Parathyroid adenoma (tissue), 2 donors: Measurements from ENCODE around the gene ZIC2.

ENCODE experiments used
- H2AFZ ChIP-seq: fragments of 300-600 bp; sonication (generic); one replicate; pipeline ENCODE4 v1.7.0; 2017; ENCODE audit warnings: antibody characterized with exemption, mild to moderate bottlenecking
- H3K27ac ChIP-seq: fragments of 300-600 bp; sonication (generic); one replicate; pipeline ENCODE4 v1.7.0; 2017
- H3K27me3 ChIP-seq: fragments of 300-600 bp; sonication (generic); one replicate; pipeline ENCODE4 v1.7.0; 2017; ENCODE audit warnings: low read length; ENCODE audit not compliant: control insufficient read depth, insufficient read depth
- H3K36me3 ChIP-seq: fragments of 300-600 bp; sonication (generic); one replicate; pipeline ENCODE4 v1.7.0; 2017; ENCODE audit warnings: low read length; ENCODE audit not compliant: control insufficient read depth, insufficient read depth
- H3K4me1 ChIP-seq: fragments of 300-600 bp; sonication (generic); one replicate; pipeline ENCODE4 v1.7.0; 2017; ENCODE audit warnings: control low read depth
- H3K4me2 ChIP-seq: fragments of 300-600 bp; sonication (generic); one replicate; pipeline ENCODE4 v1.7.0; 2017; ENCODE audit warnings: low read length
- H3K4me3 ChIP-seq: fragments of 300-600 bp; sonication (generic); one replicate; pipeline ENCODE4 v1.7.0; 2017; ENCODE audit warnings: low read depth, low read length
- H3K79me2 ChIP-seq: fragments of 300-600 bp; sonication (generic); one replicate; pipeline ENCODE4 v1.7.0; 2017; ENCODE audit warnings: control low read depth
- H3K9ac ChIP-seq: fragments of 300-600 bp; sonication (generic); one replicate; pipeline ENCODE4 v1.7.0; 2017; ENCODE audit warnings: mild to moderate bottlenecking
- H3K9me3 ChIP-seq: fragments of 300-600 bp; sonication (generic); one replicate; pipeline ENCODE4 v1.7.0; 2017; ENCODE audit warnings: low read length; ENCODE audit not compliant: control insufficient read depth
- CTCF ChIP-seq: fragments of 300-600 bp; sonication (generic); IDR thresholded peaks from one replicate; pipeline ENCODE4 v1.7.0; 2017; ENCODE audit warnings: antibody characterized with exemption, mild to moderate bottlenecking
- donor health status: primary hyperparathyroidism.

The ZIC2 gene

GRCh38 chr13:99993660-99994637 lies 12.4 kb downstream of the ZIC2 start:
- Histone ChIP-seq H3K36me3 (peaks cover 3% of the 10 kb centered on the region), H3K9me3 (no peaks in the 10 kb centered on the region), H3K4me3 (no peak overlapping the region), H3K4me1 (no peaks in the 10 kb centered on the region), H2AFZ (no peak overlapping the region), H3K9ac (no peak overlapping the region), H3K27ac (no peak overlapping the region), H3K79me2 (no peaks in the 10 kb centered on the region), H3K4me2 (no peak overlapping the region), H3K27me3 (peaks cover 14% of the 10 kb centered on the region)
- TF ChIP-seq CTCF = no peak

- no peak overlapping the region for H2AFZ ChIP-seq
Measured at GRCh38 chr13:99994638-99995020, 13.0 kb downstream of the ZIC2 start.

GRCh38 chr13:99995104-99995588 lies 13.6 kb downstream of the ZIC2 start:
- H3K9ac ChIP-seq = no peak overlapping the region
- H3K4me2 ChIP-seq = no peak overlapping the region
- H3K27me3 ChIP-seq = peaks cover 14% of the 10 kb centered on the region
- no peaks in the 10 kb centered on the region for H3K9me3 ChIP-seq
- no peak overlapping the region for H3K27ac ChIP-seq
- H2AFZ ChIP-seq = no peak overlapping the region
- no peaks in the 10 kb centered on the region for H3K4me1 ChIP-seq
- no peak for TF ChIP-seq CTCF
- no peaks in the 10 kb centered on the region for H3K79me2 ChIP-seq
- no peak overlapping the region for H3K4me3 ChIP-seq
- H3K36me3 ChIP-seq = peaks cover 3% of the 10 kb centered on the region

More at GRCh38 chr13:99994638-99995020, 13.0 kb downstream of the ZIC2 start:
- Histone ChIP-seq H3K36me3 (peaks cover 3% of the 10 kb centered on the region), H3K4me2 (no peak overlapping the region), H3K4me3 (no peak overlapping the region), H3K9ac (no peak overlapping the region), H3K27me3 (peaks cover 14% of the 10 kb centered on the region), H3K27ac (no peak overlapping the region), H3K9me3 (no peaks in the 10 kb centered on the region), H3K4me1 (no peaks in the 10 kb centered on the region), H3K79me2 (no peaks in the 10 kb centered on the region)
- TF ChIP-seq CTCF = no peak

- no peak overlapping the region for H3K4me3 ChIP-seq
- no peaks in the 10 kb centered on the region for H3K4me1 ChIP-seq
- TF ChIP-seq CTCF = no peak
- peaks cover 14% of the 10 kb centered on the region for H3K27me3 ChIP-seq
- H3K79me2 ChIP-seq = no peaks in the 10 kb centered on the region
- H3K9me3 ChIP-seq = no peaks in the 10 kb centered on the region
- no peak overlapping the region for H3K4me2 ChIP-seq
- H3K36me3 ChIP-seq = peaks cover 3% of the 10 kb centered on the region
- H2AFZ ChIP-seq = no peak overlapping the region
- no peak overlapping the region for H3K9ac ChIP-seq
- H3K27ac ChIP-seq = no peak overlapping the region
Measured at GRCh38 chr13:99995589-99996380, 14.2 kb downstream of the ZIC2 start.
